ENCODE measurements around the gene ATG7. TPM values are rescaled to one million over a fixed set of nuclear protein-coding genes. Genes with fewer than 3 reads are reported as not detected.

Gene ATG7
- total and polyA plus RNA-seq, 2 experiments from 2014 or later: 22.2 to 22.9 TPM

DNA sequence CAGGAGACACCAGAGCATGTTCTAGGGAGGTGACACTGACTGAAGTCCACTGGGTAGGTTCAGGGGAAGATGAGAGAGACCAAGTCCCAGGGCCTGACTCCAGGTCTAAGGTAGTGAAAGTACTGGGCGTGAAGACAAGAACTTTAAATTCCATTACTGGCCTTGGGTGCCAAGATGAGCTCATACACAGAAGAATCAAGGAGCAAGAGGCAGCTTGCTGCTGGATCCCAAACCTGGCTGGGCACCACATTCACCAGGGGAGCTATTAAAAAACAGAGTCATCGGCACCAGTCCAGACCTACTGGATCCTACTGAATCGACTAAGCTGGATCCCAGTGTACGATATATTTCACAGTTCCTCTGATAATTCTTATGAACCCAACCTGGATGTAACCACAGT, 42.1 kb upstream of the ATG7 start:
- no peak overlapping the region for H3K4me3 ChIP-seq
- no peak for DNase-seq (ENCODE audit: low read depth in 1 of 2, low spot score in 1 of 2)
- H3K27me3 ChIP-seq: peaks cover 11% of the 10 kb centered on the region
- H3K4me1 ChIP-seq (ENCODE audit: low read depth): no peaks in the 10 kb centered on the region
- TF ChIP-seq, protein P1, sequence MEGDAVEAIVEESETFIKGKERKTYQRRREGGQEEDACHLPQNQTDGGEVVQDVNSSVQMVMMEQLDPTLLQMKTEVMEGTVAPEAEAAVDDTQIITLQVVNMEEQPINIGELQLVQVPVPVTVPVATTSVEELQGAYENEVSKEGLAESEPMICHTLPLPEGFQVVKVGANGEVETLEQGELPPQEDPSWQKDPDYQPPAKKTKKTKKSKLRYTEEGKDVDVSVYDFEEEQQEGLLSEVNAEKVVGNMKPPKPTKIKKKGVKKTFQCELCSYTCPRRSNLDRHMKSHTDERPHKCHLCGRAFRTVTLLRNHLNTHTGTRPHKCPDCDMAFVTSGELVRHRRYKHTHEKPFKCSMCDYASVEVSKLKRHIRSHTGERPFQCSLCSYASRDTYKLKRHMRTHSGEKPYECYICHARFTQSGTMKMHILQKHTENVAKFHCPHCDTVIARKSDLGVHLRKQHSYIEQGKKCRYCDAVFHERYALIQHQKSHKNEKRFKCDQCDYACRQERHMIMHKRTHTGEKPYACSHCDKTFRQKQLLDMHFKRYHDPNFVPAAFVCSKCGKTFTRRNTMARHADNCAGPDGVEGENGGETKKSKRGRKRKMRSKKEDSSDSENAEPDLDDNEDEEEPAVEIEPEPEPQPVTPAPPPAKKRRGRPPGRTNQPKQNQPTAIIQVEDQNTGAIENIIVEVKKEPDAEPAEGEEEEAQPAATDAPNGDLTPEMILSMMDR (IDR thresholded peaks at IDR 0.05; ENCODE audit: low read depth, low read length): no peak
- H3K27ac ChIP-seq: no peak overlapping the region
- no peaks in the 10 kb centered on the region for H3K9me3 ChIP-seq (ENCODE audit: low read depth)
- H3K36me3 ChIP-seq: no peaks in the 10 kb centered on the region

DNA sequence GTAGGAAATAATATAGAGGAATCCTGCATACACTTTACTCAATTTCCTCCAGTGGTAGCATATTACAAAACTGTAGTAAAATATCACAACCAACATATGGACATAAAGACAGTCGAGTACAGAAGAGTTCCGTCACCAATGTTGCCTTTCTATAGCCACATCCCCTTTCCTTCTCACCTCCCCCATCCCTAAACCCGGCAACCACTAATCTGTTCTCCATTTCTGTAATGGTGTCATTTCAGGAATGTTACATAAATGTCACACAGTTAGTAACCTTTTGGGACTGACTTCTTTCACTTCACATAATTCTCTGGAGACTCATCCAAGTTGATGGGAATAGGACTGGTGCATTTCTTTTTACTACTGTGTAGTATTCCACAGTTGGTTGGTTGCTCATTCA, 41.4 kb upstream of the ATG7 start:
- TF ChIP-seq, protein P1 (IDR thresholded peaks at IDR 0.05; ENCODE audit: low read depth, low read length): no peak

DNA sequence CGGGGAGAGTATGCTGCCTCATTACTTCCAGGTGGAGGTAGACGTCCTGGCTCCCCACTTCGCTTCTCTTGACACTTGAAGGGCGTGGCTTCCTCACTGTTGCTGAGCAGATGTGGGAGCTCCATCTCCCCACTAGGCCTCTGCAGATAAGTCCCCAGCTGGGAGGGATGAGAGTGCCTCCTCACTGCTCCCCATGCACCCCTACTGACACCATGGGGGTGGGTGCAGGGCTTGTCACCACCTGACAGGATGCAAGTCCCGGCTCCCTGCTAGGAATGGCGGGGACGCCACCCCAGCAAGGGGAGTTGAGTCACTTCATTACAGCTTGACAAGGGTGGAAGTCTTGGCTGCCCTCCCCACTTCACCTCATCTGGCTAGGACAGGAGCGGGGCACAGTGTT, 36.8 kb upstream of the ATG7 start:
- no peak for DNase-seq (ENCODE audit: low read depth in 1 of 2, low spot score in 1 of 2)
- Histone ChIP-seq H3K9me3 (ENCODE audit: low read depth) (no peaks in the 10 kb centered on the region), H3K27me3 (peaks cover 11% of the 10 kb centered on the region), H3K27ac (no peak overlapping the region), H3K4me1 (ENCODE audit: low read depth) (no peaks in the 10 kb centered on the region), H3K36me3 (no peaks in the 10 kb centered on the region), H3K4me3 (no peak overlapping the region)
- TF ChIP-seq, protein P1 (IDR thresholded peaks at IDR 0.05; ENCODE audit: low read depth, low read length): no peak

More for the DNA sequence above, 41.4 kb upstream of the ATG7 start:
- DNase-seq (ENCODE audit: low read depth in 1 of 2, low spot score in 1 of 2): no peak
- Histone ChIP-seq H3K4me1 (ENCODE audit: low read depth) (no peaks in the 10 kb centered on the region), H3K4me3 (no peak overlapping the region), H3K9me3 (ENCODE audit: low read depth) (no peaks in the 10 kb centered on the region), H3K36me3 (no peaks in the 10 kb centered on the region), H3K27me3 (peaks cover 11% of the 10 kb centered on the region), H3K27ac (no peak overlapping the region)

DNA sequence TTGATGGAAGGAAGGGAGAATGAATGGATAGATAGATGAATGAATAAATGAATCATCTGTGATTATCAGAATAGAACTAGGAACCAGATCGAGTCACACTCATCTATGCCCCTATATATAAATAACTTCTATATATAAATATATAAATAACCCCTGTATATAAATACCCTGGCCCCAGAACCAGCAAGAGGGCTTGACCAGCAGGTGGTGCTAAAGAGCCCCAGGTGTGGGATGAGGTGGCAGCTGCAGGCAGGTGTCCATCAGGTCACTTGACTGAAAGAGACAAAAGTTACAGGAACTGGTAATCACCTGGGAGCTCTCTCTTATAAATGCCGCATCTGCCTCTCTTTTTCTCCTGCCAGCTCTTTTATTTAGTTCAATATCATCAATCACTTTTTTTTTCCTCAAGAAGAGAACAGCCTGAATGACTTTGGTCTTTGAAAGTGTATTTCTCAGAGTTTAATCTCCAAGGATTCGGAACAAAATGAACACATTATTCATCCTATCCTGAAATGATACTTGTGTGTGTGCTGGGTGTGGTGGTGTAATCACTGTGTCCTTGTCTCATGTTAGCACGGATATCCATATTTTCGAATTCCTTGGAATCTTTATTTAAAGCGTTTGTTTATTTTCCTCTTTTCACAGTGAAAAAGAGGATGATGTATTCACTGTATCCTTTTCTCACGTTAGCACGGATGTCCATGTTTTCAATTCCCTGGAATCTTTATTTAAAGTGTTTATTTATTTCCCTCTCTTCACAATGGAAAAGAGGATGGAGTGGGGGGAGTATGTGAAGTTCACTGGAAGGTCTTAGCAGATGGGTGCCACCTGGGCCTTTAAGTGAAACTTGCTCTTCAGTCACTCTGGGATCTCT, 35.4 kb upstream of the ATG7 start:
- H3K27me3 ChIP-seq: peaks cover 11% of the 10 kb centered on the region
- TF ChIP-seq, protein P1 (IDR thresholded peaks at IDR 0.05; ENCODE audit: low read depth, low read length): peak; percentile 81
- H3K4me3 ChIP-seq: no peak overlapping the region
- H3K4me1 ChIP-seq (ENCODE audit: low read depth): no peaks in the 10 kb centered on the region
- H3K9me3 ChIP-seq (ENCODE audit: low read depth): no peaks in the 10 kb centered on the region
- H3K36me3 ChIP-seq: no peaks in the 10 kb centered on the region
- H3K27ac ChIP-seq: no peak overlapping the region
- peak; percentile 37 to 70 for DNase-seq (ENCODE audit: low read depth in 1 of 2, low spot score in 1 of 2)

DNA sequence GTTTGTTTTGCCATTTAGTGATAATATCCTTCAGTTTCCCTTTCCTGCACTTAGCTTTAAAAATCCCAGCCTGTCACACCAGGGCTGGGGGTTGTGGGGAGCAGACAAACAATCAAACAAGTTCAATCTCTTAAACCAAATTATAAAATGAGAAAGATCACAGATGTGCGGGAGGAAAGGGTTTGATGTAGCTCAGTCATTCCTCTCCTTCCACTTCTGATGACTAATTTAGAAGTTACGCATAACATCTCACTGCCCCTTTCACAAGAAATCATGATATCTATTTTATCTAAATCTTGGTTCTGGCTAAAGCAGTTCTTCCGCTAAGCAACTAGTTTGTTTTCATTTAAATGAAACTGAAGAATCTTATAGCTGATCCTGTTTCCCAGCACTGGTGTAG, 34.1 kb upstream of the ATG7 start:
- peak in 1 of 2 donors; percentile 93 for DNase-seq (ENCODE audit: low read depth in 1 of 2, low spot score in 1 of 2)
- Histone ChIP-seq H3K27ac (no peak overlapping the region), H3K9me3 (ENCODE audit: low read depth) (no peaks in the 10 kb centered on the region), H3K4me1 (ENCODE audit: low read depth) (no peaks in the 10 kb centered on the region), H3K4me3 (no peak overlapping the region), H3K36me3 (no peaks in the 10 kb centered on the region), H3K27me3 (peaks cover under 1% of the 10 kb centered on the region)
- TF ChIP-seq, protein P1 (IDR thresholded peaks at IDR 0.05; ENCODE audit: low read depth, low read length): no peak

All from cardiac muscle cell (in vitro differentiated cells and primary cell).